Femur (tissue), 1 donor: Measurements from ENCODE around the gene OR4B1.

Experiments used
- DNase-seq: peaks from one replicate; pipeline ENCODE4 v3.0.0-alpha.2; 2017

The OR4B1 gene

GRCh38 chr11:48263423-48263911 lies 46.9 kb downstream of the OR4B1 start, which contains the start of gene OR4X1:
Gene OR4X1 (plus strand): TSS chr11:48263861. CDS start chr11:48263861, 0 bp downstream.
- DNase-seq: no peak
